ENCODE results near the gene GTPBP3.

The GTPBP3 gene

GRCh38 chr19:17325881-17326594 lies 11.3 kb upstream of the GTPBP3 start:
- H3K36me3 ChIP-seq (replicated peaks) = peaks cover 15% of the 10 kb centered on the region
- H3K4me3 ChIP-seq (ENCODE audit: low read depth, low read length) = no peak overlapping the region
- no peak overlapping the region for H3K27ac ChIP-seq
- no peak for TF ChIP-seq CTCF (IDR thresholded peaks at IDR 0.05; ENCODE audit: low read depth, low read length, missing control alignments)
- in situ Hi-C loops (cut with HindIII; ENCODE audit: low pct_ligation_motif_present, low sequenced_read_pairs) = no loop called here
- no peaks in the 10 kb centered on the region for H3K27me3 ChIP-seq (replicated peaks)
- no peak for DNase-seq

GRCh38 chr19:17326595-17326966 lies 10.8 kb upstream of the GTPBP3 start:
- H3K27me3 ChIP-seq (replicated peaks) = no peaks in the 10 kb centered on the region
- no peak overlapping the region for H3K4me3 ChIP-seq (ENCODE audit: low read depth, low read length)
- H3K27ac ChIP-seq = no peak overlapping the region
- peaks cover 10% of the 10 kb centered on the region for H3K36me3 ChIP-seq (replicated peaks)
- TF ChIP-seq CTCF (IDR thresholded peaks at IDR 0.05; ENCODE audit: low read depth, low read length, missing control alignments) = no peak
- DNase-seq = no peak
- in situ Hi-C loops (cut with HindIII; ENCODE audit: low pct_ligation_motif_present, low sequenced_read_pairs) = no loop called here

GRCh38 chr19:17327068-17327653 lies 10.2 kb upstream of the GTPBP3 start:
- Histone ChIP-seq H3K4me3 (ENCODE audit: low read depth, low read length) (no peak overlapping the region), H3K36me3 (replicated peaks) (peaks cover 5% of the 10 kb centered on the region), H3K27ac (no peak overlapping the region), H3K27me3 (replicated peaks) (no peaks in the 10 kb centered on the region)
- in situ Hi-C loops (cut with HindIII; ENCODE audit: low pct_ligation_motif_present, low sequenced_read_pairs) = no loop called here
- DNase-seq = no peak
- TF ChIP-seq CTCF (IDR thresholded peaks at IDR 0.05; ENCODE audit: low read depth, low read length, missing control alignments) = no peak

- no peak overlapping the region for H3K4me3 ChIP-seq (ENCODE audit: low read depth, low read length)
- no peaks in the 10 kb centered on the region for H3K27me3 ChIP-seq (replicated peaks)
- peak; percentile 17 for TF ChIP-seq CTCF (IDR thresholded peaks at IDR 0.05; ENCODE audit: low read depth, low read length, missing control alignments)
- in situ Hi-C loops (cut with HindIII; ENCODE audit: low pct_ligation_motif_present, low sequenced_read_pairs) = no loop called here
- no peak overlapping the region for H3K27ac ChIP-seq
- no peak for DNase-seq
- no peaks in the 10 kb centered on the region for H3K36me3 ChIP-seq (replicated peaks)
Observed at GRCh38 chr19:17327654-17328516, 9.5 kb upstream of the GTPBP3 start.

- no peak overlapping the region for H3K4me3 ChIP-seq (ENCODE audit: low read depth, low read length)
- DNase-seq = no peak
- in situ Hi-C loops (cut with HindIII; ENCODE audit: low pct_ligation_motif_present, low sequenced_read_pairs) = no loop called here
Observed at GRCh38 chr19:17328517-17329365, 8.6 kb upstream of the GTPBP3 start.

More at GRCh38 chr19:17328517-17329365, 8.6 kb upstream of the GTPBP3 start:
- Histone ChIP-seq H3K27me3 (replicated peaks) (no peaks in the 10 kb centered on the region), H3K36me3 (replicated peaks) (peaks cover 4% of the 10 kb centered on the region), H3K27ac (no peak overlapping the region)
- no peak for TF ChIP-seq CTCF (IDR thresholded peaks at IDR 0.05; ENCODE audit: low read depth, low read length, missing control alignments)
